ENCODE measurements around the gene AMIGO2.

Gene AMIGO2

GRCh38 chr12:47032644-47033043 lies 47.1 kb downstream of the AMIGO2 start:
- no peak for DNase-seq

DNA sequence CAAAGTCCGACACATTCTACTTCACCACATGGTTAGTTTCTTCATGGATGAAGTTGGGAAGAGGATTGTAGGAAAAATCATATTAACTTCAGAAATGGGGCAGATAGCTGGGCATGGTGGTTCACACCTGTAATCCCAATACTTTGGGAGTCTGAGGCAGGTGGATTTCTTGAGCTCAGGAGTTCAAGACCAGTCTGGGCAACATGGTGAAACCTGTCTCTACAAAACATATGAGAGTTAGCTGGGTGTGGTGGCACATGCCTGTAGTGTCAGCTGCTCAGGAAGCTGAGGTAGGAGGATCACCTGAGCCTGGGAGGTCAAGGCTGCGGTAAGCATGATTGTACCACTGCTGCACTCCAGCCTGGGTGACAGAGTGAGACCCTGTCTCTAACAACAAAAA lies 49.9 kb downstream of the AMIGO2 start:
- DNase-seq = no peak

DNA sequence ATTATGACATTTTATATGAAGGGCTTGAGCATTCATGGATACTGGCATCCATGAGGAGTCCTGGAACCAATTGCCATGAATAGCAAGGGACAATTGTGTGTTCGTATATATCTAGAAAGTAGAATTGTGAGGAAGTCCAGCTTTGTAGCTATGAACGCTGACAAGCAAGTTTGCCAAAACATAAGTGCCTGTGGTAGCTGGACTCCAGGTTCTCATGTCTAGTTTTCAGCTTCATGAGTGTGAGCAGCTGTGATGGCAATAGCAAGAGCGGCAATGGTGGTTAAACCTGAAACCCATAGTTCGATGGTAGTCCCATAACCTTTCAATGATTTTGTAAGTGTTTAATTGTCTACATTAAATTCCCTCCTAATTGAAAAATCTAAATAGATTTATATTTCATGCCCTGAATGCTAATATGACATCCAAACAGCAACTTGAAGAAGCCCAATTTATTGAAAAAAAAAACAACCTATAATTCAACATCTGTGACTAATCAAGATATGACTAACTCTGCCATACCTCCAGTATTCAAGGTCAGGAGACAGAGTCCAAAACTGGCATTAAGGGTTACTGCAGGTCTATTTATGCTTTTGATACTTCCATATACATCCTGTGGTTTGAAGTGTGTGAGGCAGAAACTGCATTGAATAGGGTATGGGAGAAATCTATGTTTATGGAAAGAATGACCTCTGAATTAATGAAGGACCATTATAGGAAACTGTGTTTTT lies 50.6 kb downstream of the AMIGO2 start:
- DNase-seq = no peak

- DNase-seq = no peak
Measured at GRCh38 chr12:47028186-47028585, 51.6 kb downstream of the AMIGO2 start.

All from activated effector memory CD4-positive, alpha-beta T cell treated with anti-CD3 and anti-CD28 coated beads, Interleukin-2, amount 50 U/mL, for 16 hours (primary cell).